ENCODE results near the gene MT1F. TPM values are rescaled to one million over a fixed set of nuclear protein-coding genes. Genes with fewer than 3 reads are reported as not detected.
A peak's percentile ranks its signal among the peaks of the same experiment; 100 is the strongest.
"Not testable (repeated sequence)": the region's sequence is repeated elsewhere in the genome, so short reads cannot be mapped to it uniquely, and the experiment has no call there.

MT1F gene
- polyA plus RNA-seq, 3 donors = 10.2 to 21.9 (median 13.6) TPM

DNA sequence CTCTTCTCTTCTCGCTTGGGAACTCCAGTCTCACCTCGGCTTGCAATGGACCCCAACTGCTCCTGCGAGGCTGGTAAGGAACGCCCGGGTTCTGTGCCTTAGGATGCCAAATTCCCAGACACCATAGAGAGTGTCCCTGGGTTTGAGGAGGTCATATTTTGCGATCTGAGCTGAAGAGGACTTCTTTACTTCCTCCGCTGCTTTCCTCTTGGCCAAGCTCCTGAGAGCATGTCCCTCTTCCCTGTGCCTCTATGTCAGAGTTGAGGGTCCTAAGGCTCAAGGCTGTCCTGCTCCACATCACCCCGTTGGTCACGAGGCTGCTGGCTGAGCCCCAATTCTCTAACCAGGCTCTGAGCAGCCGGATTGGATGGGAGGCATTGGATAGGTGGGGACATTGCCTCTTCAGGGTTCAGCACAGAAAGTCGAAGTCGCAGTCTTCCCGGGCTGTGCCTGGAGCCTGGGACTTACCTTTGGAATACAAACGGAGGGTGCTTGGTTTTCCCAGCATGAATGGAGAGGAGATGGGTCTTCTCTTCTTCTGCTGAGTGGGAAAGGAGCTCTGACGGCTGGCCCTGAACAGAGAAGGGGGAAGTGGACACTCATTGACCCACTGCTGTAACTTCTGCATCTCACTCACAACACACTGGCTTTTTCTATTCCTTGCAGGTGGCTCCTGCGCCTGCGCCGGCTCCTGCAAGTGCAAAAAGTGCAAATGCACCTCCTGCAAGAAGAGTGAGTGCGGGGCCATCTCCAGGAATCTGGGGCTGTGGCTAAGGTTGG, 12.3 kb downstream of the MT1F start:
- Mint-ChIP-seq H3K9me3 (peaks cover 0 to 18% (median 4%) of the 10 kb centered on the region in 7 donors), H3K4me3 (peak overlapping the region in 1 of 2 donors; percentile 87), H3K27ac (peak overlapping the region in 2 of 7 donors; percentile 45 to 63), H3K4me1 (peaks cover 27% of the 10 kb centered on the region), H3K36me3 (peaks cover 1 to 2% of the 10 kb centered on the region in 2 donors), H3K27me3 (ENCODE audit: low read depth in 3 of 3) (peaks cover 88 to 97% (median 93%) of the 10 kb centered on the region in 3 donors)
- Histone ChIP-seq H3K4me3 (replicated peaks in 1 of 3; ENCODE audit: low read depth in 2 of 3, low read length in 3 of 3) (no peak overlapping the region), H3K27me3 (ENCODE audit: control insufficient read depth in 2 of 2, insufficient read depth in 2 of 2, low read length in 2 of 2) (peaks cover 57 to 95% of the 10 kb centered on the region in 2 donors), H3K9me3 (replicated peaks in 1 of 2; ENCODE audit: control insufficient read depth in 1 of 2, insufficient read depth in 1 of 2, low read length in 2 of 2) (peaks cover 0 to 28% of the 10 kb centered on the region in 2 donors), H3K4me1 (ENCODE audit: control insufficient read depth in 1 of 2, insufficient read depth in 2 of 2, low read length in 2 of 2) (peaks cover 11 to 20% of the 10 kb centered on the region in 2 donors), H3K36me3 (replicated peaks in 1 of 2; ENCODE audit: control insufficient read depth in 1 of 2, insufficient read depth in 2 of 2, low read length in 2 of 2) (no peaks in the 10 kb centered on the region), H3K79me2 (ENCODE audit: insufficient read depth, low read length) (no peaks in the 10 kb centered on the region), H3K4me2 (replicated peaks; ENCODE audit: extremely low read depth, low read length, poor library complexity, severe bottlenecking) (peak overlapping the region; percentile 26), H3K27ac (ENCODE audit: low read depth in 1 of 2, low read length in 2 of 2) (no peak overlapping the region), H4K20me1 (ENCODE audit: insufficient read depth, low read length) (no peaks in the 10 kb centered on the region), H3K9ac (ENCODE audit: insufficient read depth, low read length, poor library complexity, severe bottlenecking) (no peak overlapping the region), H2AFZ (ENCODE audit: insufficient read depth, low read depth, low read length, poor library complexity, severe bottlenecking) (no peak overlapping the region)
- intact Hi-C loops (cut with micrococcal nuclease) = no loop called here
- TF ChIP-seq, protein P1, sequence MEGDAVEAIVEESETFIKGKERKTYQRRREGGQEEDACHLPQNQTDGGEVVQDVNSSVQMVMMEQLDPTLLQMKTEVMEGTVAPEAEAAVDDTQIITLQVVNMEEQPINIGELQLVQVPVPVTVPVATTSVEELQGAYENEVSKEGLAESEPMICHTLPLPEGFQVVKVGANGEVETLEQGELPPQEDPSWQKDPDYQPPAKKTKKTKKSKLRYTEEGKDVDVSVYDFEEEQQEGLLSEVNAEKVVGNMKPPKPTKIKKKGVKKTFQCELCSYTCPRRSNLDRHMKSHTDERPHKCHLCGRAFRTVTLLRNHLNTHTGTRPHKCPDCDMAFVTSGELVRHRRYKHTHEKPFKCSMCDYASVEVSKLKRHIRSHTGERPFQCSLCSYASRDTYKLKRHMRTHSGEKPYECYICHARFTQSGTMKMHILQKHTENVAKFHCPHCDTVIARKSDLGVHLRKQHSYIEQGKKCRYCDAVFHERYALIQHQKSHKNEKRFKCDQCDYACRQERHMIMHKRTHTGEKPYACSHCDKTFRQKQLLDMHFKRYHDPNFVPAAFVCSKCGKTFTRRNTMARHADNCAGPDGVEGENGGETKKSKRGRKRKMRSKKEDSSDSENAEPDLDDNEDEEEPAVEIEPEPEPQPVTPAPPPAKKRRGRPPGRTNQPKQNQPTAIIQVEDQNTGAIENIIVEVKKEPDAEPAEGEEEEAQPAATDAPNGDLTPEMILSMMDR (IDR thresholded peaks at IDR 0.05) = no peak
- 6% methylated on average over 12 of the region's 19 CpGs for WGBS (ENCODE audit: insufficient coverage)
- peak in 2 of 3 donors; percentile 8 to 21 for DNase-seq

GRCh38 chr16:56670620-56670934, 12.8 kb downstream of the MT1F start:
- Histone ChIP-seq H4K20me1 (ENCODE audit: insufficient read depth, low read length) (no peaks in the 10 kb centered on the region), H3K79me2 (ENCODE audit: insufficient read depth, low read length) (no peaks in the 10 kb centered on the region), H3K4me1 (ENCODE audit: control insufficient read depth in 1 of 2, insufficient read depth in 2 of 2, low read length in 2 of 2) (peaks cover 11 to 21% of the 10 kb centered on the region in 2 donors), H3K27me3 (ENCODE audit: control insufficient read depth in 2 of 2, insufficient read depth in 2 of 2, low read length in 2 of 2) (peaks cover 57 to 95% of the 10 kb centered on the region in 2 donors), H3K9me3 (replicated peaks in 1 of 2; ENCODE audit: control insufficient read depth in 1 of 2, insufficient read depth in 1 of 2, low read length in 2 of 2) (peaks cover 0 to 34% of the 10 kb centered on the region in 2 donors), H2AFZ (ENCODE audit: insufficient read depth, low read depth, low read length, poor library complexity, severe bottlenecking) (no peak overlapping the region), H3K27ac (ENCODE audit: low read depth in 1 of 2, low read length in 2 of 2) (no peak overlapping the region), H3K9ac (ENCODE audit: insufficient read depth, low read length, poor library complexity, severe bottlenecking) (no peak overlapping the region), H3K36me3 (replicated peaks in 1 of 2; ENCODE audit: control insufficient read depth in 1 of 2, insufficient read depth in 2 of 2, low read length in 2 of 2) (no peaks in the 10 kb centered on the region), H3K4me2 (replicated peaks; ENCODE audit: extremely low read depth, low read length, poor library complexity, severe bottlenecking) (no peak overlapping the region), H3K4me3 (replicated peaks in 1 of 3; ENCODE audit: low read depth in 2 of 3, low read length in 3 of 3) (no peak overlapping the region)
- TF ChIP-seq, protein P1 (IDR thresholded peaks at IDR 0.05) = no peak
- Mint-ChIP-seq H3K27me3 (ENCODE audit: low read depth in 3 of 3) (peaks cover 89 to 97% (median 94%) of the 10 kb centered on the region in 3 donors), H3K9me3 (peaks cover 0 to 18% (median 6%) of the 10 kb centered on the region in 7 donors), H3K4me1 (peaks cover 30% of the 10 kb centered on the region), H3K36me3 (peaks cover 5 to 7% of the 10 kb centered on the region in 2 donors), H3K4me3 (peak overlapping the region in 1 of 2 donors; percentile 73), H3K27ac (no peak overlapping the region)
- no peak for DNase-seq
- intact Hi-C loops (cut with micrococcal nuclease) = no loop called here
- no CpG with 5 or more reads among the region's 2 CpGs for WGBS (ENCODE audit: insufficient coverage)

DNA sequence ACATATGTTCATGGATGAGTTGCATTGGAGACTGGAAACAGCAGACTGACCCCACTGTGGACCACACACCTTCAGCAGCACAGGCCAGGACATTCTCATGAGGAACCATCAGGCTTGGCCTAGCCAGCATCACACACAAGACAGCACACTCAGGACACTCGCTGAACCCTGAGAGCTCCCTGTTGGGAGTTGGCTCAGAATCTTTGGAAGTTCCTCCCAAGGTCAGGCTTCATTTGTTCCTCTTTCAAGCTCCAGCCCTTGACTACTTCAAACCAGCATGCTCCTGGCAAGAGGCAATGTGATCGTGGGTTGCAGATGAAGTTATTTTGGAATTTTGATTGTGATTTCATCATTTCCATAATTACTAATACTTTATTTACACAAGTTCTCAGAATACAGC, 13.9 kb downstream of the MT1F start:
- Mint-ChIP-seq H3K4me1 (peaks cover 35% of the 10 kb centered on the region), H3K27me3 (ENCODE audit: low read depth in 3 of 3) (peaks cover 89 to 97% (median 95%) of the 10 kb centered on the region in 3 donors), H3K9me3 (peaks cover 0 to 18% (median 9%) of the 10 kb centered on the region in 7 donors), H3K4me3 (peak overlapping the region in 1 of 2 donors; percentile 73)
- Histone ChIP-seq H3K4me1 (ENCODE audit: control insufficient read depth in 1 of 2, insufficient read depth in 2 of 2, low read length in 2 of 2) (peaks cover 11 to 25% of the 10 kb centered on the region in 2 donors), H3K9me3 (replicated peaks in 1 of 2; ENCODE audit: control insufficient read depth in 1 of 2, insufficient read depth in 1 of 2, low read length in 2 of 2) (peaks cover 0 to 38% of the 10 kb centered on the region in 2 donors), H3K27me3 (ENCODE audit: control insufficient read depth in 2 of 2, insufficient read depth in 2 of 2, low read length in 2 of 2) (peaks cover 56 to 93% of the 10 kb centered on the region in 2 donors)
- H3K36me3 ChIP-seq (replicated peaks in 1 of 2; ENCODE audit: control insufficient read depth in 1 of 2, insufficient read depth in 2 of 2, low read length in 2 of 2); H3K79me2 ChIP-seq (ENCODE audit: insufficient read depth, low read length); H3K36me3 Mint-ChIP-seq; H3K4me3 ChIP-seq (replicated peaks in 1 of 3; ENCODE audit: low read depth in 2 of 3, low read length in 3 of 3); H2AFZ ChIP-seq (ENCODE audit: insufficient read depth, low read depth, low read length, poor library complexity, severe bottlenecking); H3K27ac Mint-ChIP-seq; intact Hi-C loops (cut with micrococcal nuclease); H3K9ac ChIP-seq (ENCODE audit: insufficient read depth, low read length, poor library complexity, severe bottlenecking); H3K27ac ChIP-seq (ENCODE audit: low read depth in 1 of 2, low read length in 2 of 2); H3K4me2 ChIP-seq (replicated peaks; ENCODE audit: extremely low read depth, low read length, poor library complexity, severe bottlenecking); H4K20me1 ChIP-seq (ENCODE audit: insufficient read depth, low read length): not testable (repeated sequence)
- peak in 1 of 3 donors; percentile 10 for DNase-seq
- no CpG with 5 or more reads among the region's 2 CpGs for WGBS (ENCODE audit: insufficient coverage)

All from CD14-positive monocyte (primary cell).